Heart right ventricle (tissue), 16 donors: ENCODE measurements around the gene STRA6. TPM values are rescaled to one million over a fixed set of nuclear protein-coding genes. Genes with fewer than 3 reads are reported as not detected.

Source experiments
- ATAC-seq, 8 donors: fragments of 200-7000 bp; cut with Tn5 transposase; one replicate each; pipeline ENCODE4 v1.9.1; 2020; ENCODE audit warnings: mild to moderate bottlenecking in 8 of 8, moderate library complexity in 8 of 8, moderate number of reproducible peaks in 1 of 8
- DNase-seq, 2 donors: peaks; one replicate each; pipeline ENCODE4 v3.0.0-alpha.2; 2020
- H3K27ac ChIP-seq, 10 donors: fragments of 200-600 bp; sonication (generic) in 2 of 10; one replicate each; pipeline versions ENCODE4 v1.5.0 to v1.8.0; 2020 to 2022; ENCODE audit warnings: mild to moderate bottlenecking in 3 of 10
- H3K27me3 ChIP-seq, 7 donors: fragments of 200-600 bp; one replicate each; pipeline ENCODE4 v1.8.0; 2021 to 2022; ENCODE audit warnings: mild to moderate bottlenecking in 2 of 7
- H3K36me3 ChIP-seq, 9 donors: fragments of 200-600 bp; sonication (generic) in 1 of 9; one replicate each; pipeline versions ENCODE4 v1.5.0 to v1.8.0; 2020 to 2022; ENCODE audit warnings: mild to moderate bottlenecking in 2 of 9
- H3K4me1 ChIP-seq, 9 donors: fragments of 200-600 bp; sonication (generic) in 1 of 9; one replicate each; pipeline versions ENCODE4 v1.5.0 to v1.8.0; 2020 to 2022; ENCODE audit warnings: mild to moderate bottlenecking in 4 of 9
- H3K4me3 ChIP-seq, 10 donors: fragments of 200-600 bp; sonication (generic) in 2 of 10; one replicate each; pipeline versions ENCODE4 v1.5.0 to v1.8.0; 2020 to 2022; ENCODE audit warnings: mild to moderate bottlenecking in 7 of 10, moderate library complexity in 2 of 10
- H3K9me3 ChIP-seq, 11 donors: fragments of 200-600 bp in 10 of 11; sonication (generic) in 2 of 11; one replicate each; pipeline versions ENCODE4 v1.5.0 to v1.8.0; 2013 to 2022; ENCODE audit warnings: mild to moderate bottlenecking in 2 of 11, control low read depth in 1 of 11, moderate library complexity in 1 of 11
- CTCF ChIP-seq, 9 donors: fragments of 200-600 bp; sonication (generic) in 2 of 9; IDR thresholded peaks; one replicate each; pipeline versions ENCODE4 v1.5.0 to v1.8.0; 2021 to 2022; ENCODE audit warnings: antibody characterized with exemption in 9 of 9, mild to moderate bottlenecking in 5 of 9, moderate library complexity in 1 of 9
- WGBS, 2 donors: extraction: QIAGEN DNeasy Blood & Tissue Kit; methylation state at CpG; one replicate each; pipeline ENCODE4 v1.1.7; 2013; ENCODE audit warnings: inconsistent platforms in 1 of 2; 5-methylcytosine and 5-hydroxymethylcytosine counted together
- intact Hi-C, 10 donors: fragments of 100-400 bp; cut with DNase I; formaldehyde crosslinking; loops; one replicate each; pipeline versions ENCODE4 v1.11.1 to v1.14.2; 2022
- polyA plus RNA-seq, 2 donors: library from polyadenylated mRNA; stranded (reverse); fragments of 200-250 nt; gene quantifications; one replicate each; pipeline ENCODE4 v1.2.3, GENCODE V29; 2013
- total RNA-seq, 10 donors: library from RNA; stranded (reverse); fragmentation: NEBNext Ultra II Directional in 3 of 10; extraction: Animal tissue kit (Norgen Biotek cat#: 25700) in 3 of 10; gene quantifications; one replicate each; pipeline versions ENCODE4 v1.2.1 to v1.2.4, GENCODE V29; 2021 to 2023
- donor health status: Arrhythmogenic right ventricular cardiomyopathy.
- donor health status: ischemic (EF 13 %, LVEDD 7.1; RV severe dilation, severe dysfunction).
- donor health status: healthy with polysubstance abuse.
- donor health status: DM: no; HTN: yes; CAD: no.
- donor health status: DM: no; HTN: no; CAD: no.
- donor health status: ischemic (EF 25% LVEDD 6.9; RV normal size, moderate dysfunction).
- donor health status: ischemic (EF 25% LVEDD 5.7; RV mildly dilated, moderate dysfunction).
- donor health status: healthy.
- donor health status: DM: yes; HTN: yes; CAD: no.
- donor health status: Ischemic cardiomyopathy.
- donor health status: ischemic (EF 35%, LVEDD 5.7; RV mildly dilated, moderate dysfunction).
- donor health status: nonischemic (EF 11% LVEDD 7.7; RV severe dilation, severe dysfunction).
- donor health status: DM: yes; HTN: yes; CAD: no.
- donor health status: PGD.
- donor health status: ischemic (EF 29% LVEDD 5.4; RV normal size, mild dysfunction).
- donor health status: nonischemic (EF 23%, LVEDD 6.1; RV moderate dilation, normal function).

The STRA6 gene
- total and polyA plus RNA-seq, 12 donors, result 0.03 to 0.21 (median 0.14) TPM; not detected in 8

GRCh38 chr15:74170875-74171578 lies 31.6 kb downstream of the STRA6 start:
- H3K9me3 ChIP-seq, result no peaks in the 10 kb centered on the region
- H3K36me3 ChIP-seq, result no peaks in the 10 kb centered on the region
- H3K4me3 ChIP-seq, result no peak overlapping the region
- H3K27ac ChIP-seq, result peak overlapping the region in 2 of 10 donors; percentile 25 to 34
- DNase-seq (no peak), ATAC-seq (no peak)
- H3K27me3 ChIP-seq, result no peaks in the 10 kb centered on the region
- peaks cover 16 to 80% (median 48%) of the 10 kb centered on the region in 9 donors for H3K4me1 ChIP-seq
- no peak for TF ChIP-seq CTCF (IDR thresholded peaks at IDR 0.05)
- WGBS, 2 donors, result 89 to 91% methylated on average over 7 of the region's 7 CpGs
- intact Hi-C loops, result loop anchor here in 1 of 10 donors (5.0 kb wide), 1 partner anchor 34 kb away; no protein-coding TSS in a partner anchor

- no peak for TF ChIP-seq CTCF (IDR thresholded peaks at IDR 0.05)
- H3K4me3 ChIP-seq, result no peak overlapping the region
- H3K36me3 ChIP-seq, result no peaks in the 10 kb centered on the region
- no peaks in the 10 kb centered on the region for H3K9me3 ChIP-seq
- WGBS, 2 donors, result 76 to 82% methylated on average over 15 of the region's 15 CpGs
- H3K27ac ChIP-seq, result peak overlapping the region in 2 of 10 donors; percentile 25 to 34
- H3K27me3 ChIP-seq, result no peaks in the 10 kb centered on the region
- ATAC-seq (no peak), DNase-seq (no peak)
- H3K4me1 ChIP-seq, result peaks cover 16 to 73% (median 42%) of the 10 kb centered on the region in 9 donors
- intact Hi-C loops, result loop anchor here in 1 of 10 donors (5.0 kb wide), 1 partner anchor 33 kb away; no protein-coding TSS in a partner anchor
Measured at GRCh38 chr15:74170071-74170844, 32.3 kb downstream of the STRA6 start.

GRCh38 chr15:74168711-74169126 lies 33.9 kb downstream of the STRA6 start:
- Histone ChIP-seq H3K9me3 (no peaks in the 10 kb centered on the region), H3K36me3 (no peaks in the 10 kb centered on the region), H3K27ac (peak overlapping the region in 3 of 10 donors; percentile 12 to 47 (median 26)), H3K4me3 (no peak overlapping the region), H3K27me3 (no peaks in the 10 kb centered on the region), H3K4me1 (peaks cover 16 to 57% (median 31%) of the 10 kb centered on the region in 9 donors)
- DNase-seq (peak in 1 of 2 donors; percentile 61), ATAC-seq (peak in 5 of 8 donors; percentile 13 to 28 (median 19))
- TF ChIP-seq CTCF (IDR thresholded peaks at IDR 0.05), result no peak
- WGBS, 2 donors, result 8 to 9% methylated on average over 3 of the region's 3 CpGs
- intact Hi-C loops, result no loop called here

- no peak for TF ChIP-seq CTCF (IDR thresholded peaks at IDR 0.05)
- Histone ChIP-seq H3K36me3 (no peaks in the 10 kb centered on the region), H3K4me1 (peaks cover 15 to 49% (median 23%) of the 10 kb centered on the region in 9 donors), H3K4me3 (no peak overlapping the region), H3K27ac (no peak overlapping the region), H3K27me3 (no peaks in the 10 kb centered on the region), H3K9me3 (no peaks in the 10 kb centered on the region)
- DNase-seq, result no peak
- WGBS, 2 donors, result 83 to 85% methylated on average over 4 of the region's 4 CpGs
- no peak for ATAC-seq
- intact Hi-C loops, result no loop called here
Measured at GRCh38 chr15:74167891-74168331, 34.7 kb downstream of the STRA6 start.
